ENCODE results near the gene SYP. TPM values are rescaled to one million over a fixed set of nuclear protein-coding genes. Genes with fewer than 3 reads are reported as not detected.
A peak's percentile ranks its signal among the peaks of the same experiment; 100 is the strongest.

Gene SYP
- under 1 TPM in 2 of 3 donors, not detected in 1; 0.29 to 0.43 TPM for polyA plus RNA-seq

GRCh38 chrX:49199906-49200771 is at the start of gene SYP:
TSS of gene SYP (minus strand) at chrX:49200193. CDS start at chrX:49200186, 7 bp downstream.
- H3K36me3 Mint-ChIP-seq, result no peaks in the 10 kb centered on the region
- DNase-seq, result peak; percentile 84 to 88 (median 87)
- H3K4me3 Mint-ChIP-seq, result peak within 1 kb of the TSS; percentile 42 to 75 (median 64)
- H3K4me1 Mint-ChIP-seq, result peaks cover 6 to 7% of the 10 kb centered on the region in 2 donors
- peak within 1 kb of the TSS; percentile 34 to 66 (median 56) for H3K27ac Mint-ChIP-seq
- H3K27me3 Mint-ChIP-seq (ENCODE audit: low read depth in 3 of 3), result peaks cover 0 to 8% (median 5%) of the 10 kb centered on the region in 3 donors
- H3K9me3 Mint-ChIP-seq, result no peaks in the 10 kb centered on the region

GRCh38 chrX:49249616-49250015 is 49.6 kb upstream of the SYP start:
- no peak overlapping the region for H3K4me3 Mint-ChIP-seq

GRCh38 chrX:49249071-49249470 is 49.1 kb upstream of the SYP start:
- Mint-ChIP-seq H3K4me1 (peaks cover 0 to 7% of the 10 kb centered on the region in 2 donors), H3K27me3 (ENCODE audit: low read depth in 3 of 3) (peaks cover 0 to 6% (median 2%) of the 10 kb centered on the region in 3 donors), H3K4me3 (no peak overlapping the region), H3K27ac (no peak overlapping the region), H3K9me3 (no peaks in the 10 kb centered on the region), H3K36me3 (peaks cover 0 to 11% (median 3%) of the 10 kb centered on the region in 3 donors)
- DNase-seq, result no peak

More at GRCh38 chrX:49249616-49250015, 49.6 kb upstream of the SYP start:
- Mint-ChIP-seq H3K27ac (no peak overlapping the region), H3K27me3 (ENCODE audit: low read depth in 3 of 3) (peaks cover 0 to 4% (median 2%) of the 10 kb centered on the region in 3 donors), H3K9me3 (no peaks in the 10 kb centered on the region), H3K36me3 (peaks cover 0 to 8% (median 0%) of the 10 kb centered on the region in 3 donors), H3K4me1 (peaks cover 0 to 7% of the 10 kb centered on the region in 2 donors)
- no peak for DNase-seq

- H3K36me3 Mint-ChIP-seq, result peaks cover 0 to 14% (median 5%) of the 10 kb centered on the region in 3 donors
- no peak overlapping the region for H3K4me3 Mint-ChIP-seq
- H3K4me1 Mint-ChIP-seq, result peaks cover 0 to 7% of the 10 kb centered on the region in 2 donors
- no peak for DNase-seq
- H3K9me3 Mint-ChIP-seq, result no peaks in the 10 kb centered on the region
- H3K27me3 Mint-ChIP-seq (ENCODE audit: low read depth in 3 of 3), result peaks cover 0 to 8% (median 2%) of the 10 kb centered on the region in 3 donors
- peak overlapping the region in 1 of 6 donors; percentile 30 for H3K27ac Mint-ChIP-seq
Observed at GRCh38 chrX:49247916-49248811, 48.2 kb upstream of the SYP start.

GRCh38 chrX:49247346-49247745 is 47.4 kb upstream of the SYP start:
- no peak for DNase-seq
- no peak overlapping the region for H3K4me3 Mint-ChIP-seq
- H3K36me3 Mint-ChIP-seq, result peaks cover 0 to 14% (median 5%) of the 10 kb centered on the region in 3 donors
- no peak overlapping the region for H3K27ac Mint-ChIP-seq
- H3K9me3 Mint-ChIP-seq, result no peaks in the 10 kb centered on the region
- H3K4me1 Mint-ChIP-seq, result peaks cover 0 to 7% of the 10 kb centered on the region in 2 donors
- peaks cover 0 to 8% (median 2%) of the 10 kb centered on the region in 3 donors for H3K27me3 Mint-ChIP-seq (ENCODE audit: low read depth in 3 of 3)

GRCh38 chrX:49246541-49246940 is 46.5 kb upstream of the SYP start:
- H3K27ac Mint-ChIP-seq, result no peak overlapping the region
- peaks cover 0 to 14% (median 5%) of the 10 kb centered on the region in 3 donors for H3K36me3 Mint-ChIP-seq
- H3K4me3 Mint-ChIP-seq, result no peak overlapping the region

GRCh38 chrX:49244207-49244606 is 44.2 kb upstream of the SYP start:
- peaks cover 2 to 9% (median 3%) of the 10 kb centered on the region in 3 donors for H3K27me3 Mint-ChIP-seq (ENCODE audit: low read depth in 3 of 3)

More at GRCh38 chrX:49246541-49246940, 46.5 kb upstream of the SYP start:
- DNase-seq, result no peak
- Mint-ChIP-seq H3K9me3 (no peaks in the 10 kb centered on the region), H3K4me1 (peaks cover 0 to 7% of the 10 kb centered on the region in 2 donors), H3K27me3 (ENCODE audit: low read depth in 3 of 3) (peaks cover 0 to 8% (median 2%) of the 10 kb centered on the region in 3 donors)

GRCh38 chrX:49243166-49243565 is 43.2 kb upstream of the SYP start:
- H3K36me3 Mint-ChIP-seq, result peaks cover 0 to 14% (median 5%) of the 10 kb centered on the region in 3 donors
- no peak overlapping the region for H3K27ac Mint-ChIP-seq
- H3K9me3 Mint-ChIP-seq, result no peaks in the 10 kb centered on the region
- peaks cover 0 to 2% of the 10 kb centered on the region in 2 donors for H3K4me1 Mint-ChIP-seq
- H3K27me3 Mint-ChIP-seq (ENCODE audit: low read depth in 3 of 3), result peaks cover 2 to 9% (median 3%) of the 10 kb centered on the region in 3 donors
- H3K4me3 Mint-ChIP-seq, result no peak overlapping the region
- no peak for DNase-seq

More at GRCh38 chrX:49244207-49244606, 44.2 kb upstream of the SYP start:
- Mint-ChIP-seq H3K4me3 (no peak overlapping the region), H3K36me3 (peaks cover 0 to 14% (median 5%) of the 10 kb centered on the region in 3 donors), H3K4me1 (peaks cover 0 to 2% of the 10 kb centered on the region in 2 donors), H3K9me3 (no peaks in the 10 kb centered on the region), H3K27ac (peak overlapping the region in 1 of 6 donors; percentile 13)
- DNase-seq, result no peak

GRCh38 chrX:49242545-49243066 is 42.6 kb upstream of the SYP start:
- Mint-ChIP-seq H3K36me3 (peaks cover 0 to 14% (median 5%) of the 10 kb centered on the region in 3 donors), H3K4me1 (peaks cover under 1 to 2% of the 10 kb centered on the region in 2 donors), H3K9me3 (no peaks in the 10 kb centered on the region), H3K4me3 (no peak overlapping the region), H3K27me3 (ENCODE audit: low read depth in 3 of 3) (peaks cover 2 to 9% (median 3%) of the 10 kb centered on the region in 3 donors), H3K27ac (no peak overlapping the region)
- no peak for DNase-seq

GRCh38 chrX:49238735-49239134 is 38.7 kb upstream of the SYP start:
- Mint-ChIP-seq H3K4me1 (peaks cover 23% of the 10 kb centered on the region in 2 donors), H3K36me3 (peaks cover 0 to 4% (median 0%) of the 10 kb centered on the region in 3 donors), H3K27me3 (ENCODE audit: low read depth in 3 of 3) (peaks cover 2 to 5% (median 2%) of the 10 kb centered on the region in 3 donors), H3K4me3 (no peak overlapping the region), H3K27ac (no peak overlapping the region), H3K9me3 (no peaks in the 10 kb centered on the region)
- no peak for DNase-seq

GRCh38 chrX:49237060-49237459 is 37.1 kb upstream of the SYP start:
- H3K27ac Mint-ChIP-seq, result peak overlapping the region; percentile 37 to 86 (median 80)
- H3K4me3 Mint-ChIP-seq, result peak overlapping the region; percentile 62 to 95 (median 72)
- H3K36me3 Mint-ChIP-seq, result peaks cover 0 to 4% (median 0%) of the 10 kb centered on the region in 3 donors
- peaks cover 23% of the 10 kb centered on the region in 2 donors for H3K4me1 Mint-ChIP-seq
- H3K27me3 Mint-ChIP-seq (ENCODE audit: low read depth in 3 of 3), result peaks cover 2 to 5% (median 2%) of the 10 kb centered on the region in 3 donors
- no peak for DNase-seq
- no peaks in the 10 kb centered on the region for H3K9me3 Mint-ChIP-seq

GRCh38 chrX:49233887-49234555 is 34.0 kb upstream of the SYP start:
- H3K9me3 Mint-ChIP-seq, result no peaks in the 10 kb centered on the region
- no peak overlapping the region for H3K27ac Mint-ChIP-seq
- no peak overlapping the region for H3K4me3 Mint-ChIP-seq
- H3K4me1 Mint-ChIP-seq, result peaks cover 32 to 36% of the 10 kb centered on the region in 2 donors
- H3K36me3 Mint-ChIP-seq, result peaks cover 0 to 4% (median 0%) of the 10 kb centered on the region in 3 donors
- no peak for DNase-seq
- H3K27me3 Mint-ChIP-seq (ENCODE audit: low read depth in 3 of 3), result peaks cover 0 to 4% (median 2%) of the 10 kb centered on the region in 3 donors

Data from immature natural killer cell (primary cell).